AML-193 (cell line): ENCODE results near the gene HOXC10.

ENCODE experiments used
- DNase-seq, 2 experiments: peaks; one replicate each; lab custom pipeline; 2025; lab: John Stamatoyannopoulos, UW

HOXC10 gene

GRCh38 chr12:54003625-54004024, 18.7 kb downstream of the HOXC10 start:
- DNase-seq: no peak

- no peak for DNase-seq
These were observed 19.3 kb downstream of the HOXC10 start for GRCh38 chr12:54004063-54004840.

GRCh38 chr12:54004841-54005530, 20.0 kb downstream of the HOXC10 start:
- no peak for DNase-seq

- no peak for DNase-seq
These were observed 20.5 kb downstream of the HOXC10 start for GRCh38 chr12:54005531-54005852.

GRCh38 chr12:54005853-54006558, 21.1 kb downstream of the HOXC10 start:
- peak; percentile 63 to 75 for DNase-seq

GRCh38 chr12:54006559-54007220, 21.7 kb downstream of the HOXC10 start:
- DNase-seq: no peak

- no peak for DNase-seq
These were observed 22.8 kb downstream of the HOXC10 start for GRCh38 chr12:54007538-54008259.

- no peak for DNase-seq
These were observed 23.3 kb downstream of the HOXC10 start for GRCh38 chr12:54008260-54008552.

- no peak for DNase-seq
These were observed 24.5 kb downstream of the HOXC10 start for GRCh38 chr12:54009171-54010052.

- no peak for DNase-seq
These were observed 25.4 kb downstream of the HOXC10 start for GRCh38 chr12:54010053-54010971.

GRCh38 chr12:54010972-54011664, 26.2 kb downstream of the HOXC10 start:
- DNase-seq: no peak

GRCh38 chr12:54011665-54012532, 27.0 kb downstream of the HOXC10 start:
- DNase-seq: no peak

- no peak for DNase-seq
These were observed 27.9 kb downstream of the HOXC10 start for GRCh38 chr12:54012631-54013409.

- DNase-seq: no peak
These were observed 29.6 kb downstream of the HOXC10 start for GRCh38 chr12:54014377-54015017.

GRCh38 chr12:54015018-54015931, 30.3 kb downstream of the HOXC10 start:
- DNase-seq: no peak

- no peak for DNase-seq
These were observed 31.1 kb downstream of the HOXC10 start for GRCh38 chr12:54016051-54016450.
